NCI-H460 (cell line): ENCODE results near the gene HEATR3. TPM values are rescaled to one million over a fixed set of nuclear protein-coding genes. Genes with fewer than 3 reads are reported as not detected.

Source experiments
- DNase-seq: peaks from one replicate; pipeline ENCODE4 v3.0.0-alpha.2; 2016; ENCODE audit warnings: low read depth; ENCODE audit errors: extremely low read depth
- polyA plus RNA-seq: library from polyadenylated mRNA; depleted of rRNA; stranded (reverse); fragments of >200 nt; gene quantifications from 2 replicates; pipeline ENCODE4 v1.2.3, GENCODE V29; 2014; cell fraction: nucleus; rRNA removed
- total RNA-seq: library from RNA; depleted of rRNA; stranded (reverse); fragments of >200 nt; shearing (Covaris generic); gene quantifications from 2 replicates; pipeline ENCODE4 v1.2.3, GENCODE V29; 2014; rRNA removed

Gene HEATR3
- 25.7 and 30.0 TPM in 2 replicates for total RNA-seq
- polyA plus RNA-seq: 29.3 and 44.7 TPM in 2 replicates

- peak; percentile 89 for DNase-seq
Observed at GRCh38 chr16:50065624-50066481, at the start of gene HEATR3. HEATR3 (plus strand) TSS chr16:50065970; CDS start chr16:50066132, 162 bp downstream.

DNA sequence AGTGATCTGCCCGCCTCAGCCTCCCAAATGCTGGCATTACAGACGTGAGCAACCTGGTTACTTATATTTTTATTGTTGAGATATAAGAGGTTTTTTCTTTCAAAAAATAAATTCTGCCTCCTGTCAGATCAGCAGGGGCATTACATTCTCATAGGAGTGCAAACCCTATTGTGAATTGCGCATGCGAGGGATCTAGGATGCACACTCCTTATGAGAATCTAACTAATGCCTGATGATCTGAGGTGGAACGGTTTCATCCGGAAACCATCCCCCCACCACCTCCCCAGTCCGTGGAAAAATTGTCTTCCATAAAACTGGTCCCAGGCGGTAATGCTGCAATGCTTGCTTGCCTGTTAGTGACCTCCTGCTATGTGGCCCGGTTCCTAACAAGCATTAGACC, 48.2 kb upstream of the HEATR3 start:
- no peak for DNase-seq

DNA sequence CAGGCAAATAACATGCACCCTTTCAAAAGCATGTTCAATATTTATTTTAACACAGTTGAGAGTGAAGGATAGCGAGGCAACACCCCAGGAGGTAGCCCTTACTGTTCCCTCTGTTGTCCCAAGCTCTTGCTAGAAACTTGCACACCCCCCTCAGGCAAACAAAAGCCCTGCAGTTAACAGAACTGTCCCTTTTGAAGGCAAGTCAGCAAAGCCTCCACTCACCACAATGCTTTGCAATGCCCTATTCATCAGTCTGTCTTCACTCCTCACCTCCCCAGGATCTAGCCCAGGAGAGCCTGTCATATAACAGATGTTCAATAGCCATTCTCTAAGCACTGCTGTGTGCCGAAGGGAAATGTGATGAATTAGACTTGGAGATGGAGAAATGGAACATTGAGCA, 44.2 kb upstream of the HEATR3 start:
- DNase-seq: no peak

- no peak for DNase-seq
Observed at GRCh38 chr16:50023641-50024040, 42.1 kb upstream of the HEATR3 start.

GRCh38 chr16:50024207-50024606, 41.6 kb upstream of the HEATR3 start:
- no peak for DNase-seq

DNA sequence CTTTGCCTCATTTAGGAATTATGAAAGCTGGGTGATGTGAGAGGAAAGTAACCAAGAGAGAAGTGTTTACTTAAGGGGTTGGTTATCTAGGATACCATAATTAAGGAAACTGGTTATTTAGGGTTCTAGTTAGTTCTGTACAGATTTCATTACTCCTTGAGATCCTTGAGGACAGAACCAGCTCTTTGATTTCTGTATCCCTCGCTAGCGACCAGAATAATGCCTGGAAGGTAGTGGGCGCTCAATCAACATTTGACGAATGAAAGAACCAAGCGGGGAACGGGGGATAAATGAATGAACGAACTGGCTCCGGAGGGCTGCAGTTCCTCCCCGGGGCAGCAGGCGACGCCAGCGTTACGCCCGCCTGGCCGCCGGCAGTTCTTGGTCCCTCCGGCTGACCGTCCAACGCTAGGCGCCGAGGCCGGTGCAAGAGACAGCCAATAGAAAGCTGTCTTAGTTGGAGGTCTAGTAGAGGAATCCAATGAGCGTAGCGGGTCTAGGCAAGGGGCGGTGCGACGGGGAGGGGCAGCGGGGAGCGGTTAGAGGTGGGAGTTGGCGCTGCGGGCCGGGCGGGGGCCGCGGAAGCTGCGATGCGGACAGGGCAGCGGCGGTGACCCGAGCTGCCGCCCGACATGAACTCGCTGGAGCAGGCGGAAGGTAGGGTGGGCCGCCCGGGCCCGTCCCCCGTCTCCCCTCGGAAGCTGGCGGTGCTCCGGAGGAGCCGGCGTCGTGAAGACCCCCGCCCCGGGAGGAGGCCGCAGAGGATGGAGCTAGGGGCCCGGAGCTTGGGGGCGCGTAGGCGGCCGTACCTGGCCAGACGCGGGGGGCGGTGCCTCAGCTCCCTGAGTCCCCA, 40.9 kb upstream of the HEATR3 start, which contains the start of gene CNEP1R1:
CNEP1R1 (plus strand) TSS at position 542 of the 853 bp plus-strand sequence; CDS start at position 633, 91 bp downstream.
- peak; percentile 97 for DNase-seq

DNA sequence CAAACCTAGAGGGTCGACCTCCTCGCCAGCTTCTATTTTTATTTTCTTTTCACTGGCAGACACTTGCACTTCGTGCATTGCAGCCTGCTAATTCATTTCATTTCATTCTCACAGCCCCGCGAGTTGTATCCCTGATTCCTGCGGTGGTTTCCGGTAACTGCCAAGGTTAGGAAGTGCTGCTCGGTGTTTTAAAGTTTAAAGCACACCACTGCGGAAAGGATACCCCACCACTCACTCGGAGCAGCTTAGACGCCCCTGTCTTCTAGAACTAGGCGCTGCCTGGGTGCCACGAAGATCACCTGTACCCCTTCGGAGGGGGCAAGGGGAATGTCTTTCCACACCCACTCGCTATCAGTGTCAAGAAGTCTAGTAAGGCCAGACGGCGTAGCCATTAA, 40.2 kb upstream of the HEATR3 start:
- DNase-seq: no peak

- DNase-seq: no peak
Observed at GRCh38 chr16:50027829-50028228, 37.9 kb upstream of the HEATR3 start.

DNA sequence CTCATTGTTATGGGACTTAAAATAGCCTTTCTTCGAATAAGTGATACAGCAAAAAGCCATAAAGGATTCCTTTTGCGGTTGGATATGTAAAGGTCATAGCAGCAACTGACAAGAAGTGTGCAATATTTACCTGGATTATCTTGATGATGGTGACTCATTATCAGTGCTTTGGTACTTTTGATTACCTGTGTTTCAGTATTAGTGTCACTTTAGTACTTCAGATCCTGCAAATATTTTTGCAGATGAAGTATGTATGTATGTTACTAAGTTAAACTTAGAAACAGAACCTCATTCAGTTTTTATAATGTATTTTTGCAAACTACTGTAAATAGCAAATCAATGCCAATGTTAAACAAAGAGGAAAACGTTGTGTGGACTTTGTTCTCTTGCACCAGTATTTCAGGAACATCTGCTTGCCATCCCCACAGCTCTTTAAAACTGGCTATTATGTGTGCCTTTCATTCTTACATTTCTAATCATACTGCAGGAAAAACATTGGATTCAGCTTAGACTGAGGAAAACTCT, 30.2 kb upstream of the HEATR3 start:
- DNase-seq: no peak

GRCh38 chr16:50036426-50036825, 29.3 kb upstream of the HEATR3 start:
- no peak for DNase-seq

- DNase-seq: no peak
Observed at GRCh38 chr16:50037662-50038220, 28.0 kb upstream of the HEATR3 start.

DNA sequence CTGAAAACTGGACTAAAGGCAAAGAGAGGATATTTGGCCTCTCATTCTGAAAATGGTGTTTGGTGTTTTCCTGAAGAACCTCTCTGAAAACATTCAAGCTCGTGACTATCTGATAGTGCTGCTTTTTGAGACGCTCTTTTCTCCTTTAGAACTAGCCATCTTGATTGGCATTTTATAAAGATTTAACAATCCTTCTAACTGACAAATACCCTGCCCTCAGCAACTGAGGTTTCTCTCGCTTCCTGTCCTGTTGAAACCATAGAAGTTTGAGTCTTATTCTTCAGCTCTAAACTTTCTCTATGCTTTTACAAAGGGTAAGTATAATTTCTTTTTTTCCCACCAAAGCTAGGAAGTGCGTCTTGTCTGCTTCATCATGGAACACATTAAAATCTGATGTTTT, 27.5 kb upstream of the HEATR3 start:
- no peak for DNase-seq

DNA sequence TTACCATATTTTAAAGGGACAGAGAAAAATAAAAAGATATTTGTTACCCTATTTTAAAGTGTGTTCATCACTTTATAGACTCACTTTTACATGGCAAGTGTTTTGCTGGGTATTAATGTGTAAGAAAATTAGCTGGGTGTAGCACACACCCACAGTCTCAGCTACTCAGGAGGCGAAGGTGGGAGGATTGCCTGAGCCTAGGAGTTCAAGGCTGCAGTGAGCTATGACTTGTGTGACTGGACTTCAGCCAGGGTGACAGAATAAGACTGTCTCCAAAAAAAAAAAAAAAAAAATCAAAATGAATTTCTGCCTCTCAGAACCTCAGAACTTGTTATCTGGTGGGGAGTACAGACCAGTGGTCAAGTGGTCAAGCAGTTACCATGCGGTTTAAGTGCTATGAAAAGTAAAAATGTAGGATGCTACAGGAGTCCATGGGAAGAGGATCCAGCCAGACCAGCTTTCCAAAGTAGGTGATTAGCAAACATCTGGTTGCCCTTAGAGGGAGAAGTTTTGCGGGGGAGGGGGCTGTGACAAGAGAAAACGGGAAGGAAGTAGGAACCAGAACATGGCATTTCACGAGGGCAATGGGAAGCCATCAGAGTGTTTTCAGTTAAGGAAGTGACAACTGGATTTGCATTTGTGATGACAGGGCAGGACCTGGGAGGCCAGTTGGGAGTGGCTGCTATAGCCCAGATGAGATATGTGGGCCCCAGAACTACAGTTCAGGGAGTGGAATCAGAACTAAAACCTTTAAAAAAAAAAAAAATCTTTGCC, 26.8 kb upstream of the HEATR3 start:
- DNase-seq: no peak

DNA sequence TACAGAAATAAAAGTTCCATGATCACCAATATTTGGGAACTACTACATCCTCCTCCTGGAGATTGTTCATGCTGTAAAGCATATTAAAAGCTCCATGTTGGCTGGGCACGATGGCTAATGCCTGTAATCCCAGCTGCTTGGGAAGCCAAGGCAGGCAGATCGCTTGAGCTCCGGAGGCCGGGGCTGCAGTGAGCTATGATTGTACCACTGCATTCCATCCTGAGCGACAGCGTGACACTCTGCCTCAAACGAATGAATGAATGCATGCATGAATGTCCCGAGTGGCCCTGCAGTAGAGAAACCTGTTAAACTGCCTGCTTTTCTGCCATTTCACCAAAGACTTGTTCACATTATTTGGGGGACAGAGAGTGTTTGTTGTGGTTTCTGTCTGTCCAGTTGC, 25.8 kb upstream of the HEATR3 start:
- no peak for DNase-seq

DNA sequence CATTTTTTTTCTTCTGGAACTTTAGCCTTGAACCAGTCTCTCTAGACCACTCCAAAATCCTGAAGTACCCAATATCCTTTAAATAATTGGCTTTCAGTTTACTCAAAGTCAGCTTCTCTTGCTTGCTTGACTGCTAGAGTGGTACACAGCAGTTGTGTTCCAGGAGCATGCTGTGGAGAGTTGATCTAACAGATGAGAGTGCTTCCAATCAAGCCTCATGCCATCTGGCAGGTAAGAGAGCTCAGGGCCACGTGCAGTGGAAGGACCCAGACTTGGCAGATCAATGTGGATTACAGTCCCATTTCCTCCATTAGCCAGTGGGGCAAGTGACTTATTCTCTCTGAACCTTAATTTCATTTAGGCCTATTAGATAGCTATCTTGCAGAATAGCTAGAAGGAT, 25.1 kb upstream of the HEATR3 start:
- DNase-seq: no peak

DNA sequence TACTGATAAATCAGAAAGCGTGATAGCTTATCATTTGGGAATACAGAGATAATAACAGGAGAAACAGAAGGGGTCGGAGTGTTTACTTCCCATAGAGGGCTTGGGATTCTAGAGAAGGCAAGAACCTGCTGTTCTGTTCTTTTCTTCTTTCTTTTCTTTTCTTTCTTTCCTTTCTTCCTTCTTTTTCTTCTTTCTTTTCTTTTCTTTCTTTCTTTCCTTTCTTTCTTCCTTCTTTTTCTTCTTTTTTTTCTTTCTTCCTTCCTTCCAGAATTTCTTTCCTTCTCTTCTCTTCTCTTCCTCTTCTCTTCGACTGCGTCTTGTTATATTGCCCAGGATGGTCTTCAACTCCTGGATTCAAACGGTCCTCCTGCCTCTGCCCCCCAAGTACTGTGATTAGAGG, 22.4 kb upstream of the HEATR3 start:
- DNase-seq: no peak

- DNase-seq: no peak
Observed at GRCh38 chr16:50045412-50045811, 20.4 kb upstream of the HEATR3 start.

GRCh38 chr16:50046853-50047252, 18.9 kb upstream of the HEATR3 start:
- no peak for DNase-seq

DNA sequence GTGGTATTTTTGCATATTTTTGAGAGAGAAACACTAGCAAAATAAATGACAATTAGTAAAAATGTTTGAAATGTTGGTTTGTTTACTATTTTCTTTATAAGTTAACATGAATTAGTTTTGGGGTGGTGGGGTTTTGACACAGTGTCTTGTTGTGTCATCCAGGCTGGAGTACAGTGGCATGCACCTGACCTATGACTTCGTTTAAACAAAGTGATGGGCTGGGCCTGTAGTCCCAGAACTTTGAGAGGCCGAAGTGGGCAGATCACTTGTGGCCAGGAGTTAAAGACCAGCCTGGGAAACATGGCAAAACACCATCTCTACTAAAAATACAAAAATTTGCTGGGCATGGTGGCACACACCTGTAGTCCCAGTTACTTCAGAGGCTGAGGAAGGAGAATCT, 17.9 kb upstream of the HEATR3 start:
- no peak for DNase-seq

- no peak for DNase-seq
Observed at GRCh38 chr16:50050802-50051201, 15.0 kb upstream of the HEATR3 start.
